ENCODE measurements around the gene DNAAF3.

DNAAF3 gene

DNA sequence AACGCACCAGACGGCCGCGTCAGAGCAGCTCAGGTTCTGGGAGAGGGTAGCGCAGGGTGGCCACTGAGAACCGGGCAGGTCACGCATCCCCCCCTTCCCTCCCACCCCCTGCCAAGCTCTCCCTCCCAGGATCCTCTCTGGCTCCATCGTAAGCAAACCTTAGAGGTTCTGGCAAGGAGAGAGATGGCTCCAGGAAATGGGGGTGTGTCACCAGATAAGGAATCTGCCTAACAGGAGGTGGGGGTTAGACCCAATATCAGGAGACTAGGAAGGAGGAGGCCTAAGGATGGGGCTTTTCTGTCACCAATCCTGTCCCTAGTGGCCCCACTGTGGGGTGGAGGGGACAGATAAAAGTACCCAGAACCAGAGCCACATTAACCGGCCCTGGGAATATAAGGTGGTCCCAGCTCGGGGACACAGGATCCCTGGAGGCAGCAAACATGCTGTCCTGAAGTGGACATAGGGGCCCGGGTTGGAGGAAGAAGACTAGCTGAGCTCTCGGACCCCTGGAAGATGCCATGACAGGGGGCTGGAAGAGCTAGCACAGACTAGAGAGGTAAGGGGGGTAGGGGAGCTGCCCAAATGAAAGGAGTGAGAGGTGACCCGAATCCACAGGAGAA, 50.9 kb downstream of the DNAAF3 start:
- DNase-seq, result no peak

DNA sequence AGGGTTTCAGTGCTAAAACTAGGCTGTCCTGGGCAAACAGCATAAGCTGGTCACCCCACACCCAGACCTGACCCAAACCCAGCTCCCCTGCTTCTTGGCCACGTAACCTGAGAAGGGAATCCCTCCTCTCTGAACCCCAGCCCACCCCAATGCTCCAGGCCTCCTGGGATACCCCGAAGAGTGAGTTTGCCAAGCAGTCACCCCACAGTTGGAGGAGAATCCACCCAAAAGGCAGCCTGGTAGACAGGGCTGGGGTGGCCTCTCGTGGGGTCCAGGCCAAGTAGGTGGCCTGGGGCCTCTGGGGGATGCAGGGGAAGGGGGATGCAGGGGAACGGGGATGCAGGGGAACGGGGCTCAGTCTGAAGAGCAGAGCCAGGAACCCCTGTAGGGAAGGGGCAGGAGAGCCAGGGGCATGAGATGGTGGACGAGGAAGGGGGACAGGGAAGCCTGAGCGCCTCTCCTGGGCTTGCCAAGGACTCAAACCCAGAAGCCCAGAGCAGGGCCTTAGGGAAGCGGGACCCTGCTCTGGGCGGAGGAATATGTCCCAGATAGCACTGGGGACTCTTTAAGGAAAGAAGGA, 51.8 kb downstream of the DNAAF3 start:
- DNase-seq, result no peak

DNA sequence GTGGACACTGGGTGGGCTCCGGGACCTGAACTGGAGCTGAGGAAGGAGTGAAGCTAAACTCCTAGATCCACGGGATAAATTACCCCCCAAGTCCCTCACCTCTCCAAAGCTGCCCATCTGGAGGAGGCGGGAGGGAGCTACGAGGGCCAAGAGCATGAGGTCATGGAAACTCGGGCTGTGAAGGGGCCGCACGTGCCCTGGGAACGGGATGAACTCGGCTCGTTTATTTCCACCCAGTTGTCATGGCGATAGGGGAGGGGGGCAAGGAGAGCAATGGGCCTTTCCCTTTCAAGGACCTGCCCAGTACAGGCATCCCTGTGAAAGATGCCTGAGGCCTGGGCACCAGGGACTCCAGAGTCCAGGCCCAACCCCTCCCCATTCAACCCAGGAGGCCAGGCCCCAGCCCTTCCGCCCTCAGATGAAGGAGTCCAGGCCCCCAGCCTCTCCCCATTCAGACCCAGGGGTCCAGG, 52.8 kb downstream of the DNAAF3 start:
- no peak for DNase-seq

- no peak for DNase-seq
These were observed 53.4 kb downstream of the DNAAF3 start for GRCh38 chr19:55112777-55113569.

GRCh38 chr19:55112246-55112776, 54.1 kb downstream of the DNAAF3 start:
- no peak for DNase-seq

DNA sequence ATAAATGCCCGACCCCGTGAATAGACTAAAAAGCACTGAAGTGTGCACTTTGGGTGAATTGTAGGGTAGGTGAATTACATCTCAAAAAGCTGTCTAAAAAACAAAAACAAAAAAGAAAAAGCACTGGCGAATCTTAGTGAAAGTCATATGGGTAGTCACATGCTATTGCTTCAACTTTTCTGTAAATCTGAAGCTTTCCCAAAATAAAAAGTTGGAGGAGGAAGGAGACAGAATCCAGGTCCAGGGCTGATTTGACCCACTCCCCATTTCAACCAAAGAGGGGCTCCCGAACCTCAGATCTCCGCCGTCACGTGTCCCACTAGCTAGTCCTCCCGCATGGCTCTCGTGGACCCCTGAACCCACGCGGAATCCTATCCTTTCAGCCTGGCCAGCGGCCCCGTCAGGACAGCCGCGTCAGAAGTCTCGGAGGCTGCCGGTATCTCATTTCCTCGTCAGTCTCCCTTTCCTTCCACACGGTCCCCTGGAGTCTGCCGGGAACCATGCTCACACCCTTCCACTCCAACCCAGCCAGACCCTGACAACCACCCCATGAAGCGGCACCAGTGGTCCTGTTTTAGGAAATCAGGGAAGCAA, 55.1 kb downstream of the DNAAF3 start:
- DNase-seq, result no peak

GRCh38 chr19:55109527-55110291, 56.7 kb downstream of the DNAAF3 start:
- no peak for DNase-seq

All from activated CD8-positive, alpha-beta memory T cell treated with anti-CD3 and anti-CD28 coated beads, Interleukin-2, amount 50 U/mL, for 48 hours (primary cell).